Superior temporal gyrus (tissue), 1 donor: ENCODE results near the gene SLC1A6.
"Not testable (repeated sequence)": the region's sequence is repeated elsewhere in the genome, so short reads cannot be mapped to it uniquely, and the experiment has no call there.

ENCODE experiments used
- DNase-seq: peaks from one replicate; pipeline ENCODE4 v3.0.0-alpha.2; 2016; ENCODE audit errors: extremely low spot score

SLC1A6 gene

DNA sequence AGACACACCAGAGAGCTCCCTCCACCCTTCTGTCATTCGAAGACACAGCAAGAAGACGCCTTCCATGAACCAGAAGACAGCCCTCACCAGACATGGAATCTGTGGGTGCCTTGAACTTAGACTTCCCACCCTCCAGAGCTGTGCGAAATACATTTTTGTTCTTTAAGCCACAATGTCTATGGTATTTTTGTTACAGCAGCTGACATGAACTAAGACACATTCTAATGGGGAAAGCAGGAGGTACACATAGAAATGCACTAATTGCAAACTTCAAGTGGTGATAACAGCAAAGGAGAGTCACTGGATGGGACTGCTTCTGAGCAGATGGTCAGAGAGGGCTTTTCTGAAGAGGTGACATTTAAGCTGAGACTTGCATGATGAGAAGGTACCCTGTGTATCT is 22.2 kb downstream of the SLC1A6 start:
- DNase-seq: no peak

DNA sequence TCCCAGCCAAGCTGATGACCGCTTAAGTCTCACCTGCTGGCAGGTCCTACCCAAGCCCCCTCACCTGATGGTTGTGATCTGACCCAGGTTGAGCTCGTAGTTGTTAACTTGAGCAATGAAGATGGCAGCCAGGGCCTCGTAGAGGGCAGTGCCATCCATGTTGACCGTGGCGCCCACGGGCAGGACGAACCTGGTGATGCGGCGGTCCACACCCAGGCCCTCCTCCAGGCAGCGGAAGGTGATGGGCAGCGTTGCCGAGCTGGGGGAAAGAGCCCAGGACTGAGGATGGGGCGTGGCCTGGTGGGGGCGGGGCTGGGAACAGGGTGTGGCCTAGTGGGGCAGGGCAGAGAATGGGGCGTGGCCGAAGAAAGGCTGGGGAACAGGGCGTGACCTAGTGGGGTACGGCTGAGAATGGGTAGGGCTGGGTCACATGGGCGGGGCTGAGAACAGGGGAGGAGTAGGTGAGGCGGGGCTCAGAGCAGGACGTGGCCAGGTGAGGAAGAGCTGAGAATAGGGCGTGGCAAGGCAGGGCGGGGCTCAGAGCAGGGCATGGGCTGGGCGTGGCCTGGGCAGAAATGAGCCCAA is 25.5 kb downstream of the SLC1A6 start:
- no peak for DNase-seq

DNA sequence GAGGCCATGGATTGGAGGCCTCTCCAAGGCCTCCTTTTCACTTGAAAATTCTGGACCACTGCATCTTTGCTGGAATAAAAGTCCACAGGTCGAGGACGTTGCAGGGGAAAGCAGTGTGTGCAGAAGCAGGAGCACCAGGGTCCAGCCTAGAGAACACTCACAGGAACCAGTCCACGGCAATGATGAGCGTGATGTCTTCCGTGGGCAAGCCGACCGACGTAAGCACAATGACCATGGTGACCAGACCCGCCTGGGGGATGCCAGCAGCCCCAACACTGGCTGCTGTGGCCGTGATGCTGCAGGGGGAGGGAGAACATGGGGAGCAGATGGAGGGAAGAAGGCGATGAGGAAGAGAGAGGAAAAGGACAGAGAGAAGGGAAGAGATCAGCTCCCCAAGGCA is 26.9 kb downstream of the SLC1A6 start:
- DNase-seq: no peak

DNA sequence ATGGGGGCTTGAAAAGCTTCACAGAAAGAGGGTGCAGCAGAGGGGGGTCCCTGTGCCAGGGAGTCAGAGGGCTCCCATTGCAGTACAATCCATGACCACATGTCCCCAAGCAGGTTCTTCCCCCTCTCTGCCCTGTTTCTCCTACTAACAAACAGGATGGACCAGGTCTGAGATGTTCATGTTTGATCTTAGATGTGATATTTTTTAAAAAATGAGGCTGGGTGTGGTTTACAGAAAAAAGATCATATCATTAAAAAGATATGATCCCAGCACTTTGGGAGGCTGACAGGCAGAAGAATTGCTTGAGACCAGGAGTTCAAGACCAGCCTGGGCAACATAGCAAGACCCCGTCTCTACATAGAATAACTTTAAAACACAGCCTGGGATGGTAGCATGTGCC is 29.2 kb downstream of the SLC1A6 start:
- DNase-seq: no peak

DNA sequence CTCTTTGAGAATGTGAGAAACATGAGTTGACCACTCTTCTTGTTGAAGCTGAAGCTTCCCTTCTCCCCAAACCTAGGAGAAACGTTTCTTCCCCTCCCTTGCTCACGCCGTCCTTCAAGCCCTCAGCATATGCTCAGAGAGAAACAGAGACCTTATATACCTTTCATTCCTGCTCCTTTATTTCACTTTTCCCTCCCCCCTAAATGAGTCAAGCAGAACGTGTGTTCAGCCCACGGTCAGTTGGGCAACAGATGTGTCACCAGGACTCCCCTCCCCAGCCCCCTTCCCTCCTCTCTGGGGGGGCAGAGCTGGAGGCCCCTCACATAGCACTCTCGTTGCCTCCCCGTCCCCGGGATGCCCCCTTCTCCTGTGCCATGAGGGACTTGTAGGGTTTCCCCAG is 29.8 kb downstream of the SLC1A6 start:
- DNase-seq: no peak

DNA sequence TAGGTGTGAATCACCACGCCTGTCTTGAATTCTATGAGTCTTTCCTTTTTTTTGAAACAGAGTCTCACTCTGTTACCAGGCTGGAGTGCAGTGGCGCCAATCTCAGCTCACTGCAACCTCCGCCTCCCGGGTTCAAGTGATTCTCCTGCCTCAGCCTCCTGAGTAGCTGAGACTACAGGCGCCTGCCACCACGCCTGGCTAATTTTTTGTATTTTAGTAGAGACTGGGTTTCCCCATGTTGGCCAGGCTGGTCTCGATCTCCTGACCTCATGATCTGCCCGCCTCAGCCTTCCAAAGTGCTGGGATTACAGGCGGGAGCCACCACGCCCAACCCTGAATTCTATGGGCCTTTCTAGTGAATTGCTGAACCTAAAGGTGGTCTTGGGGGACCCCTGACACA is 30.3 kb downstream of the SLC1A6 start:
- DNase-seq: not testable (repeated sequence)

DNA sequence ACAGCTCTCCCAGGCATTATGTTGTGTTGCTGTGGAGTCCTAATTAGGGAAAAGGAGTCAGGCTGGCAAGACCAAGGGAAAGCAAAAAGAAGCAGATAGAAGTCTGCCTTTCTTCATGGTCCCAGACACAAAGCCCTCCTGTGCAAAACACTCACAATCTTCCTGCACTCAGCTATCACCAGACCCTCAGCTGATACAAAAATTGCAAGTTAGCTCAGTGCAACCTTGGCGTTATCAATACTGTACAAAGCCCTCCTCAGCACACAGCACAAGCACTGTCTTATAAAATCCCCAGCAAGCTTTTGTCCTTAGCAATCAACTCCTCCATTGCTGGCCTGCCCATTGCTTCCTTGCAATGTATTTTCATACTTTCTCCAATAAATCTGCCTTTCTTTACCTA is 35.2 kb downstream of the SLC1A6 start:
- DNase-seq: no peak

DNA sequence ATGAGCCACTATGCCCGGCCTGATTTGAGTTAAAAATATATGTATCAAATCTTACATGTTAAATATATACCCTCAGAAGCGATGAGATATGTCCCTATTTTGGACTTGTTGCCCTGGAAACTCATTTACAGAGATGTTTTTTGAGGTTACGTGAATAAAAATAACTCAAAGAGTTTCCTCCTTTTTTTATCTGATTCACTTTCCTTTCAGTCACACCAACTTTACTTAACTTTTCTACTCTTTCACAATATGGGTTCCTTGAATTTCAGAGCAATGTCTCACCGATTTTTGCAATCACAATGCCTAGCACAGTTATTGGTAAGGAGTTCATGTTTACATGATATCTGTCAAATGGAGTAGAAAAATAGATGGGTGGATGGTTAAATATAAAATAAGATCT is 36.1 kb downstream of the SLC1A6 start:
- DNase-seq: peak; percentile 39

DNA sequence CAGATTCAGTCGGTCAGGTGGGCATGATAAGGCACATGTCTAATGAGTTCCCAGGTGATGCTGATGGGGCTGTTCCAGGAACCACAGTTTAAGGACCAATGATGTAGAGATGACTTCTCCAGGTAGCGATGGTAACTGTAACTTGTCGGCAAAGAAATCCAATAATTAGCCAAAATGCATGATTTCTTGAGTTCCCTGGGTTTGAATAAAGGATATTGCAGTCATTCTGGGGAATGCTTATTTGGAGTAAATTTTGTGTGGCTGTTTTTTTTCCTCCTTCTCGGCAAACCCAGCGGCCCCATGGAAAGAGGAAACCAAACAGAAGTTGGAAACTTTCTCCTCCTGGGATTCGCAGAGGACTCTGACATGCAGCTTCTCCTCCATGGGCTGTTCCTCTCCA is 38.5 kb downstream of the SLC1A6 start, which contains the start of gene OR7C2:
Gene OR7C2, plus strand, starts transcription at position 301 of the 400 bp plus-strand sequence. Its CDS starts 0 bp downstream, at position 301.
- DNase-seq: no peak

DNA sequence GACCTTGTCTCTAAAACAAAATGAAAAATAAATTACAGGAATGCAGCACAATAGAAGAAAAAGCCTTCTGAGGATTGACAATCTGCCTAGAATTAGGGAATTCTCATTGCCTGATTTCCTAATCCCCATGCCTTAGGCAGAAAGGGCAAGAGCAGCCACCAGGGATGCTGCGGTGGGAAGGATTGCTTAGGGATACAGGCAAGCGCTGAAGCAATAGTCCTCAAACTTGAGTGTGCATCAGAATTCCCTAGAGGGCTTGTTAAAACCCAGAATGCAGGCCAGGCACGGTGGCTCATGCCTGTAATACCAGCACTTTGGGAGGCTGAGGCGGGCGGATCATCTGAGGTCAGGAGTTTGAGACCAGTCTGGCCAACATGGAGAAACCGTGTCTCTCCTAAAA is 39.4 kb downstream of the SLC1A6 start:
- DNase-seq: no peak

DNA sequence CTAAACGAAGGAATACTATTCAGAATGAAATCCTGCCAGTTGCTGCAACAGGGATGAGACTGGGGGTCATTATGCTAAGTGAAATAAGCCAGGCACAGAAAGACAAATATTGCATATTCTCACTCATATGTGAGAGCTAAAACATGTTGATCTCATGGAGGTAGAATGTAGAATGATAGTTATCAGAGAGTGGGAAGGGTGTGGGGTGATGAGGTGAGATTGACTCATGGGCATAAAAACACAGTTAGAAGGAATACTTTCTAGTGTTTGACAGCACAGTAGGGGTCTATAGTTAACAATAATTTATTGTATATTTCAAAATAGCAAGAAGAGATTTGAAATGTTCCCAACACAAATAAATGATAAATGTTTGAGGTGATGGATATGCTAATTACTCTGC is 46.2 kb downstream of the SLC1A6 start:
- no peak for DNase-seq

DNA sequence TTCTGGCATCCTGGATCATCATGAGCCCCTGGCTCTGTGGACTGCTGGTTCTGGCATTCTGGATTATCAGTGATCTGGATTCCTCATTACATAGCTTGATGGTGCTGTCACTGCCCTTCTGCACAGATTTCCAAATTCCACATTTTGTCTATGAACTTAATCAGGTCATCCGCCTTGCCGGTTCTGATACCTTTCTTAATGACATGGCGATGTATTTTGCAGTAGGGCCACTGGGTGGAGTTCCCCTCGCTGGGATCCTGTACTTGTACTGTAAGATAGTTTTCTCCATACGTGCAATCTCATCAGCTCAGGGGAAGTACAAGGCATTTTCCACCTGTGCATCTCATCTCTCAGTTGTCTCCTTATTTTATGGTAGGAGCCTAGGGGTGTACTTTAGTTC is 62.8 kb downstream of the SLC1A6 start:
- DNase-seq: no peak

DNA sequence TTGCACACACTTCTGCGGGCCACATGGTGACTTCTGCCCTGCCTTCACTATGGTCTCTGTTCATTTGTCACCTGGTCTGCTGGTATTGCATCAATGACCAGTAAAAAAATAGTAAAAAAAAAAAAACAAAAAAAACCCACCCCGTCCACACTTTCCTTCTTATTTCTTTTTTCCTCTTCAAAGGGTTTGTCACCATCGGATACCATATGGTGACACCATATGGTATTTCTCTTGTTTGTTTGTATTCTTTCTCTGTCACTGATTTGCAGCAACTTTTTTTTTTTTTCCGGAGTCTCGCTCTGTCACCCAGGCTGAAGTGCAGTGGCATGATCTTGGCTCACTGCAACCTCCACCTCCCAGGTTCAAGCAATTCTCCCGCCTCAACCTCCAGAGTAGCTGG is 64.5 kb downstream of the SLC1A6 start:
- peak; percentile 15 for DNase-seq

DNA sequence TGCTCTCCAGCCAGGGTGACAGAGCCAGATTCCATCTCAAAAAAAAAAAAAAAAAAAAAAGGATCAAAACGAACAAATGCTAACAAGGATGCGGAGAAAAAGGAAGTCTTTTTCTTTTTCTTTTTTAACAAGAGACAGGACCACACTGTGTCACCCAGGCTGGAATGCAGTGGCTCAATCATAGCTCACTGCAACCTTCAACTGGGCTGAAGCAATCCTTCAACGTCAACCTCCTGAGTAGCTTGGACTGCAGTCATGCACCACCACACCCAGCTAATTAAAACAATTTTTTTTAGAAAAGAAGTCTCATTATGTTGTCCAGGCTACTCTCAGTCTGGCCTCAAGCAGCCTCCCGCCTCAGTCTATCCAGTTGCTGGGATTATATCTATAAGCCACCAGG is 73.0 kb downstream of the SLC1A6 start:
- no peak for DNase-seq

DNA sequence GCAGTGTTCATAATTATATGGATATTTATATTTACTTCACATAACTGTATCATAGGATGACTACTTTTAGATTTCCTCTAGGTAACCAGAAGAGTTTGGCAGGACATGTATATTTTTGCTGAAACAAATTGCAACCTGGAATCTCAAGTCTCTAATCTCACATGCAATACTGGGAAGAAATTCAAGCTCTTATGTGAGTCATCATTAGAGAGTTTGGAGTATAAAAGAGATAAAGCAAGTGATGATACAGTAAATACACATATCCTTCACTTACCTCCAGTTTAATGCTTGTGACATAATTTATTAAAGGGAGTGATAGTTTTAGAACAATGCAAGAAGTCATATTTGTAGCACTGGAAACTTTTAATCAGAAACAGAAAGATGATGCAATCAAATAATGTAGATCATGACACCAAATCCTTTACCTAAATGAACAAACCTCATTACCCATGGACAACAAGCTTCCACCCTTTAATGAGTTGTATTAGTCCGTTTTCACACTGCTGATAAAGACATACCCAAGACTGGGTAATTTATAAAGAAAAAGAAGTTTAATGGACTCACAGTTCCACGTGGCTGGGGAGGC is 77.9 kb downstream of the SLC1A6 start:
- DNase-seq: no peak
